Large intestine (tissue), 3 donors: ENCODE data around the gene KBTBD4. TPM values are rescaled to one million over a fixed set of nuclear protein-coding genes. Genes with fewer than 3 reads are reported as not detected.
A peak's percentile ranks its signal among the peaks of the same experiment; 100 is the strongest.
"Not testable (repeated sequence)": the region's sequence is repeated elsewhere in the genome, so short reads cannot be mapped to it uniquely, and the experiment has no call there.

Experiments
- DNase-seq, 2 donors: peaks; one replicate each; pipeline versions ENCODE4 v3.0.0 to v3.0.0-alpha.2; 2013
- H3K27ac ChIP-seq: one replicate; pipeline ENCODE4 v1.5.1; 2013; ENCODE audit warnings: low read length
- H3K27me3 ChIP-seq: 2 replicates; pipeline ENCODE4 v1.6.1; 2013; ENCODE audit warnings: low read length; ENCODE audit not compliant: control insufficient read depth, insufficient read depth
- H3K36me3 ChIP-seq: 2 replicates; pipeline ENCODE4 v1.6.1; 2013; ENCODE audit warnings: low read length; ENCODE audit not compliant: control insufficient read depth, insufficient read depth
- H3K4me1 ChIP-seq: one replicate; pipeline ENCODE4 v1.6.1; 2013; ENCODE audit warnings: low read length; ENCODE audit not compliant: control insufficient read depth, insufficient read depth
- H3K4me3 ChIP-seq: one replicate; pipeline ENCODE4 v1.5.1; 2013; ENCODE audit warnings: low read length
- H3K9me3 ChIP-seq: one replicate; pipeline ENCODE4 v1.6.1; 2013; ENCODE audit warnings: mild to moderate bottlenecking, low read depth, low read length, moderate library complexity; ENCODE audit not compliant: control insufficient read depth
- WGBS: methylation state at CpG from one replicate; pipeline ENCODE4 v1.1.5; 2013; ENCODE audit warnings: low lambda C conversion rate; ENCODE audit not compliant: insufficient coverage; 5-methylcytosine and 5-hydroxymethylcytosine counted together
- polyA plus RNA-seq: library from polyadenylated mRNA; unstranded; fragments of 120-200 nt; gene quantifications from one replicate; pipeline ENCODE4 v1.2.1, GENCODE V29; 2013

Gene KBTBD4
- polyA plus RNA-seq, 1 donor: 13.9 TPM

GRCh38 chr11:47564366-47564765, 14.4 kb downstream of the KBTBD4 start:
- not testable (repeated sequence) for H3K4me3 ChIP-seq, H3K27ac ChIP-seq, H3K9me3 ChIP-seq, H3K4me1 ChIP-seq, H3K36me3 ChIP-seq, DNase-seq, H3K27me3 ChIP-seq
- no CpG with 5 or more reads among the region's 10 CpGs for WGBS

GRCh38 chr11:47562393-47562792, 16.4 kb downstream of the KBTBD4 start:
- WGBS: no CpG with 5 or more reads among the region's 4 CpGs
- H3K36me3 ChIP-seq, DNase-seq: not testable (repeated sequence)

DNA sequence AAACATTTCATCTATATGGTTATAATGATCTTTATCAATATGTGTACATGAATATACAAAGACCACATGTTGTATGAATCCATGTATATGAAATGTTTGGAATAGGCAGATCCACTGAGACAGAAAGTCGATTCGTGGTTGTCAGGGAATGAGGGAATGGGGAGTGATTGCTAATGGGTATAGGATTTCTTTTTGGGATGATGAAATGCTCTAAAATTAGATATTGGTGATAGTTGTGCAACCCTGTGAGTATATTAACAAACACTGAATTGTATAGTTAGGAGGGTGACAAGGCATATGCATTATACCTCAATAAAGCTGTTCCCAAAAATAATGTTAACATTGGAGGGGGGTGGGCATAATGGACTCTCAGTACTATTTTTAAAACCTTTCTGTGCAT, 18.3 kb downstream of the KBTBD4 start:
- H3K9me3 ChIP-seq: no peaks in the 10 kb centered on the region
- no peak overlapping the region for H3K27ac ChIP-seq
- peaks cover 5% of the 10 kb centered on the region for H3K4me1 ChIP-seq
- H3K4me3 ChIP-seq: no peak overlapping the region
- no peak for DNase-seq
- no peaks in the 10 kb centered on the region for H3K27me3 ChIP-seq
- H3K36me3 ChIP-seq: no peaks in the 10 kb centered on the region
- 100% methylated on average over 2 of the region's 2 CpGs for WGBS

More at GRCh38 chr11:47562393-47562792, 16.4 kb downstream of the KBTBD4 start:
- H3K4me1 ChIP-seq, H3K27me3 ChIP-seq, H3K9me3 ChIP-seq, H3K4me3 ChIP-seq, H3K27ac ChIP-seq: not testable (repeated sequence)

DNA sequence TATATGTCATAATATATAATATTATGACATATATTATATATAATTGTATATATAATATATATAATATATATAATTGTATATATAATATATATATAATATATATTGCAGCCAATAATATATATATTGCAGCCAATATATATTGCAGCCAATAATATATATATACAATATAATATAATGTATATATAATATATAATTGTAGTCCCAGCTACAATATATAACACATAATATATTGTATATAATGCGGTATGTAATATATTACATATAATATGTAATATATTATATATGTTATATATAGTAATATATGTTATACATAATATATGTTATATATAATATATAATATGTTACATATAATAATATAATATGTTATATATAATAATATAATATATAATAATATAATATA, 20.1 kb downstream of the KBTBD4 start:
- no peaks in the 10 kb centered on the region for H3K36me3 ChIP-seq
- no peak overlapping the region for H3K27ac ChIP-seq
- no peak for DNase-seq
- WGBS: no CpG with 5 or more reads among the region's 1 CpG
- peaks cover 1% of the 10 kb centered on the region for H3K4me1 ChIP-seq
- H3K9me3 ChIP-seq: no peaks in the 10 kb centered on the region
- no peaks in the 10 kb centered on the region for H3K27me3 ChIP-seq
- no peak overlapping the region for H3K4me3 ChIP-seq

DNA sequence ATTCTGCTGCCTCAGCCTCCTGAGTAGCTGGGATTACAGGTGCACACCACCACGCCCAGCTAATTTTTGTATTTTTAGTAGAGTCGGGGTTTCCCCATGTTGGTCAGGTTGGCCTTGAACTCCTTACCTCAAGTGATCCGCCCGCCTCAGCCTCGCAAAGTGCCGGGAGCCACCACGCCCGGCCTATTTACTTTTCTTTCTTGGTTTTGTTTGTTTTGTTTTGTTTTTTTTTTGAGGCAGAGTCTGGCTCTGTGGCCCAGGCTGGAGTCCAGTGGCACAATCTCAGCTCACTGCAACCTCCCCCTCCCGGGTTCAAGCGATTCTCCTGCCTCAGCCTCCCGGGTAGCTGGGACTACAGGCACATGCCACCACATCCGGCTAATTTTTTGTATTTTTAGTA, 21.8 kb downstream of the KBTBD4 start:
- H3K36me3 ChIP-seq, H3K9me3 ChIP-seq, H3K4me3 ChIP-seq, DNase-seq, H3K27ac ChIP-seq, H3K27me3 ChIP-seq, H3K4me1 ChIP-seq: not testable (repeated sequence)
- no CpG with 5 or more reads among the region's 12 CpGs for WGBS

GRCh38 chr11:47553406-47553743, 25.4 kb downstream of the KBTBD4 start:
- no CpG with 5 or more reads among the region's 9 CpGs for WGBS
- Histone ChIP-seq H3K4me3 (peak overlapping the region; percentile 56), H3K27ac (peak overlapping the region; percentile 78), H3K27me3 (no peaks in the 10 kb centered on the region), H3K9me3 (no peaks in the 10 kb centered on the region), H3K4me1 (peaks cover 18% of the 10 kb centered on the region), H3K36me3 (peaks cover 2% of the 10 kb centered on the region)
- no peak for DNase-seq

GRCh38 chr11:47552566-47553405, 26.0 kb downstream of the KBTBD4 start, which contains the start of gene CELF1:
Gene CELF1, minus strand, starts transcription at chr11:47553132. Its CDS starts 53,609 bp downstream, at chr11:47499523.
- peak; percentile 90 to 97 for DNase-seq
- Histone ChIP-seq H3K27me3 (no peaks in the 10 kb centered on the region), H3K9me3 (no peaks in the 10 kb centered on the region), H3K36me3 (peaks cover 3% of the 10 kb centered on the region), H3K4me3 (peak within 1 kb of the TSS; percentile 98), H3K27ac (peak within 1 kb of the TSS; percentile 98), H3K4me1 (peaks cover 18% of the 10 kb centered on the region)
- no CpG with 5 or more reads among the region's 89 CpGs for WGBS

DNA sequence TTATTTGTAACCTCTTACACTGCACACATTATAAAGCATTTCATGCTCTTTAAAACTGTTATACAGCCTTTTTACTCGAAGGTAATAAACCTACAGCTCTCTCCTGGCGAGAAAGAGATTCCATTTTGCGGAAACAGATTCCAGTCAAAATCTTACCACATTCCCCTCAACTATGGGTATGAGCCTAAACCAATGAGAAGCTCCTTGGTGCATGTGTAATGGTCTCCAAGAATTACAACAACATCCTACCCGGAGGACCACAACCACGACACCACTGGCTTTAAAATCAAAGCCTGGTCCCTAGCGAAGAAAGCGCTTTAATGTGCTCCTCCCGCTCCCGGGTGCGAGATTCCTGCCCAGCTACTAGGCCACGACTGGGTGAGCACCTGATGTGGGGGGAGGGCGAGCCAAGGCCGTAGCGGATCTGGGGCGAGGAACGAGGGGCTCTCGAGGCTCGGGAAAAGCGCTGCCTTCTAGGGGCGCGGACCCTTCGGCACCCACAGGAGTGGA, 26.7 kb downstream of the KBTBD4 start:
- H3K4me1 ChIP-seq: peaks cover 18% of the 10 kb centered on the region

DNA sequence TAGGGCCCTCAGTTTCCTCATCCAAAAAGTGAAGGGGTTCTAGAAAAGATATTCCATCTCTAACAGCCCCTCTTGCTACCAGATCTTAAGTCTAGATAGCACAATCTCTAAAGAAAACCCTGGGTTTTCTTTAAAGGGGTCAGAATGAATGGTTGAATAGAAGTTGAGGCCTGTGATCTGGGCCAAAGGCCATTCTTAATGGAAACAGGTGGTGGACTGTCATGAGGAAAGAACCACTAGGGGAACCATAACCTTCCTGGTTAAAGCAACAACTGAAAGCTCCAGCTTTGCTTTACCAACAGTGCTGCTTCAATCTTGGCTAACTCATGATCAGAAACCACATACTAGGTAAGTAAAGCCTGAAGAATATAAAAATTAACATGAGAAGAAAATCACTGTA, 27.7 kb downstream of the KBTBD4 start:
- Histone ChIP-seq H3K36me3 (peaks cover 5% of the 10 kb centered on the region), H3K27ac (peak overlapping the region; percentile 98), H3K9me3 (no peaks in the 10 kb centered on the region), H3K27me3 (no peaks in the 10 kb centered on the region), H3K4me1 (peaks cover 18% of the 10 kb centered on the region), H3K4me3 (peak overlapping the region; percentile 98)
- DNase-seq: peak; percentile 32 to 52

More for the DNA sequence above, 26.7 kb downstream of the KBTBD4 start:
- Histone ChIP-seq H3K36me3 (peaks cover 5% of the 10 kb centered on the region), H3K9me3 (no peaks in the 10 kb centered on the region), H3K27ac (peak overlapping the region; percentile 98), H3K27me3 (no peaks in the 10 kb centered on the region), H3K4me3 (peak overlapping the region; percentile 98)
- 0% methylated on average over 1 of the region's 22 CpGs for WGBS
- peak in 1 of 2 donors; percentile 69 for DNase-seq

DNA sequence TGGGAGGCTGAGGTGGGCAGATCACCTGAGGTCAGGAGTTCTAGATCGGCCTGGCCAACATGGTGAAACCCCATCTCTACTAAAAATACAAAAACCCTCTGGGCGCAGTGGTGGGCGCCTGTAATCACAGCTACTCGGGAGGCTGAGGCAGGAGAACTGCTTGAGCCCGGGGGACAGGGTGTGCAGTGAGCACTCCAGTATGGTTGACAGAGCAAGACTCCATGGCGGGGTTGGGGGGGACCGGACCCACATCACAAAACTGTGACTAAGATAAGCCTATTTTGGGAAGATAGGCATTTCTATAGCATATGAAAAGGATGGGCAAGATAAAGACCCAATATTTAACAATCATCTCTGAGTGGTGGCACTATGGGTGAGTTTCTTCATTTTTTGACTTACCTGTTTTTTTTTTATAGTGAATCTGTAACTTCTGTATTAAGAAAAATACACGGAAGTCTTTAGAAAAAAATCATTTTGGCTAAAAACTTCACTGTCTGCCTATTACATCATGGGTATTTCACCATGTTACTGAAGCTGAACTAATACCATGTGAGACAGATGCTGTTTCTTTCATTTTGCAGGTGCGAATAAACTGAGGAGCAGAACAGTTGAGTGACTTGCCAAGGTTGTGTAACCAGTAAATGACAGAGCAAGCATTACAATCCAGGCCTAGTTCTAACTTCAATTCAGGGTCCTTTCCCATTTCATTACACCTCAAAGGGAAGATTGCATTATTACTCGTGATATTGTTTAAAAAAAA, 28.3 kb downstream of the KBTBD4 start:
- H3K27me3 ChIP-seq: no peaks in the 10 kb centered on the region
- DNase-seq: no peak
- peaks cover 18% of the 10 kb centered on the region for H3K4me1 ChIP-seq
- H3K36me3 ChIP-seq: peaks cover 5% of the 10 kb centered on the region
- H3K9me3 ChIP-seq: no peaks in the 10 kb centered on the region
- WGBS: 100% methylated on average over 3 of the region's 10 CpGs
- H3K27ac ChIP-seq: peak overlapping the region; percentile 98
- no peak overlapping the region for H3K4me3 ChIP-seq
